GM18868 (cell line): Measurements from ENCODE around the gene RSPH3.

Experiments
- ATAC-seq: cut with Tn5 transposase; IDR thresholded peaks from one replicate; pipeline ENCODE4 v1.9.1; 2021; ENCODE audit warnings: mild to moderate bottlenecking, moderate library complexity; ENCODE audit not compliant: unreplicated experiment

RSPH3 gene

GRCh38 chr6:158938811-158939254 is 61.2 kb downstream of the RSPH3 start:
- ATAC-seq: no peak

DNA sequence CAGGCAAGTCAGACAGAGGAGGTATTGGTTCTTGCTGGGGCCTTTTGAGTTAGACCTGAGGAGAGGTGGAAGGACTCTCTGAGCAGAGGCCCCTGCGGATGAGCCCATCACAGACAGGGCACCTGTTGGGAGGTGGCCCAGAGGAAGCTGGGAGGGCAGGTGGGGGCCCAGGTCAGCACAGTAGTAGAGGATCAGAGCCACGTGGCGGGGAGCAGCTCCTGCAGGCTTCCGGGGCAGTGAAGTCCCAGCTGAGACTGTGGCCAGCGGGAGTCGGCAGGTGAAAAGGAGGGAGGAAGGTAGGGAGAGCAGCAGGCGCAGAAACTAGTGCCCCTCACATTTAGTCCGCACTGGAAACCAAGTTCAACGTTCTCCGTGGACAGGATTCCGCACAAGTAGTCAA is 61.8 kb downstream of the RSPH3 start:
- ATAC-seq: no peak

GRCh38 chr6:158934157-158934556 is 65.8 kb downstream of the RSPH3 start:
- no peak for ATAC-seq

DNA sequence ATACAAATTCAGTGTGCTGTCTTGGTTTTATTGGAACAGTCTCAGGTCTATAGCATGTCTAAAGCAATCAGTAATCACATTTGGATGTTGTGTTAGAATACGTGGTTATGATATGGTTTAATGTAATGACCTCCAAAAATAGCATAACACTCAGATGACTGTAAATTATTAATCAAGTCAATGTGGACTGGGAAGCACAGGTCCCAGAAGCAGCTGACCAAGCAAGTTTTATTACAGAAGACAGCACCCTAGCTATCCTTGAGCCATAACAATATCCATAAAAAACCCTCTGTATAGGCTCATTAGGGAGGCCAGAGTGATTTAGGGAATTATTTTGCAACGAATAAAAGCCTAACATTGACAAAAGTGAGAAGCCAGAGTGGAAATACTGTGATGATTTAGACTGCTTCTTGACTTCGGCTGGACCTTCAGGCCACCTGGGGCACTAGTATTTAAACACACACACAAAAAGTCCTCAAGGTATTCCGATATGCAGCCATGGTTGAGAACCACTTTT is 66.9 kb downstream of the RSPH3 start:
- ATAC-seq: no peak

DNA sequence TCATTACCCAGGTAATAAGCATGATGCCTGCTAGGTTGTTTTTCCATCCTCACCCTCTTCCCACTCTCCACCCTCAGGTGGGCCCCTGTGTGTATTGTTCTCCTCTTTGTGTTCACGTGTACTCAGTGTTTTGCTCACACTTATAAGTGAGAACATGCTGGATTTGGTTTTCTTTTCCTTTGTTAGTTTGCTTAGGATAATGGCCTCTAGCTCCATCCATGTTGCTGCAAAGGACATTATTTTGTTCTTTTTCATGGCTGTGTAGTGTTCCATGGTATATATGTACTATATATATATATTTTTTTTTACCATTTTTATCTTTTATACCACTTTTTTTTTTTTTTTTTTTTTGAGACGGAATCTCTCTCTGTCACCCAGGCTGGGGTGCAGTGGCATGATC is 71.9 kb downstream of the RSPH3 start:
- ATAC-seq: no peak

- no peak for ATAC-seq
Measured at GRCh38 chr6:158926414-158926813, 73.6 kb downstream of the RSPH3 start.

GRCh38 chr6:158924499-158925455 is 75.2 kb downstream of the RSPH3 start:
- no peak for ATAC-seq

GRCh38 chr6:158923805-158924498 is 76.0 kb downstream of the RSPH3 start:
- ATAC-seq: no peak
